Measurements from ENCODE around the gene SLC25A28.

SLC25A28 gene

GRCh38 chr10:99571816-99572215 is 48.4 kb downstream of the SLC25A28 start:
- no peak for DNase-seq (ENCODE audit: low read depth)
- no peak overlapping the region for H3K4me3 ChIP-seq (ENCODE audit: control insufficient read depth, low read depth, low read length)
- TF ChIP-seq CTCF (IDR thresholded peaks at IDR 0.05; ENCODE audit: control insufficient read depth, insufficient read depth, low read depth, low read length, missing control alignments), result no peak

GRCh38 chr10:99569961-99570360 is 50.3 kb downstream of the SLC25A28 start:
- no peak for TF ChIP-seq CTCF (IDR thresholded peaks at IDR 0.05; ENCODE audit: control insufficient read depth, insufficient read depth, low read depth, low read length, missing control alignments)
- DNase-seq (ENCODE audit: low read depth), result no peak
- H3K4me3 ChIP-seq (ENCODE audit: control insufficient read depth, low read depth, low read length), result no peak overlapping the region

- no peak overlapping the region for H3K4me3 ChIP-seq (ENCODE audit: control insufficient read depth, low read depth, low read length)
- no peak for TF ChIP-seq CTCF (IDR thresholded peaks at IDR 0.05; ENCODE audit: control insufficient read depth, insufficient read depth, low read depth, low read length, missing control alignments)
- DNase-seq (ENCODE audit: low read depth), result no peak
Measured at GRCh38 chr10:99569253-99569939, 50.8 kb downstream of the SLC25A28 start.

GRCh38 chr10:99565166-99565565 is 55.1 kb downstream of the SLC25A28 start:
- no peak for DNase-seq (ENCODE audit: low read depth)
- no peak for TF ChIP-seq CTCF (IDR thresholded peaks at IDR 0.05; ENCODE audit: control insufficient read depth, insufficient read depth, low read depth, low read length, missing control alignments)
- H3K4me3 ChIP-seq (ENCODE audit: control insufficient read depth, low read depth, low read length), result no peak overlapping the region

GRCh38 chr10:99564361-99564760 is 55.9 kb downstream of the SLC25A28 start:
- no peak for DNase-seq (ENCODE audit: low read depth)
- no peak for TF ChIP-seq CTCF (IDR thresholded peaks at IDR 0.05; ENCODE audit: control insufficient read depth, insufficient read depth, low read depth, low read length, missing control alignments)
- H3K4me3 ChIP-seq (ENCODE audit: control insufficient read depth, low read depth, low read length), result no peak overlapping the region

- no peak for DNase-seq (ENCODE audit: low read depth)
- no peak overlapping the region for H3K4me3 ChIP-seq (ENCODE audit: control insufficient read depth, low read depth, low read length)
- TF ChIP-seq CTCF (IDR thresholded peaks at IDR 0.05; ENCODE audit: control insufficient read depth, insufficient read depth, low read depth, low read length, missing control alignments), result no peak
Measured at GRCh38 chr10:99562631-99563030, 57.6 kb downstream of the SLC25A28 start.
